Activated CD4-positive, alpha-beta T cell treated with anti-CD3 and anti-CD28 coated beads, Interleukin-10, Interleukin-2, amounts not matched to agents 100 ng/mL and 50 ng/mL, durations not matched to agents 16 hours and 8 hours (primary cell): ENCODE measurements around the gene PURB.
"Not testable (repeated sequence)": the region's sequence is repeated elsewhere in the genome, so short reads cannot be mapped to it uniquely, and the experiment has no call there.

Experiments
- DNase-seq: peaks from one replicate; pipeline ENCODE4 v3.0.0-alpha.2; 2020

The PURB gene

GRCh38 chr7:44849885-44850544 is 35.3 kb downstream of the PURB start:
- DNase-seq: peak; percentile 48

GRCh38 chr7:44849259-44849884 is 36.0 kb downstream of the PURB start:
- DNase-seq: no peak

- DNase-seq: peak; percentile 100
Measured at GRCh38 chr7:44847920-44848634, 37.3 kb downstream of the PURB start, which contains the start of gene H2AZ2. Gene H2AZ2 (minus strand): TSS chr7:44848087. CDS start chr7:44847971, 116 bp downstream.

GRCh38 chr7:44847509-44847919 is 37.8 kb downstream of the PURB start:
- DNase-seq: peak; percentile 91

GRCh38 chr7:44846816-44847508 is 38.4 kb downstream of the PURB start:
- peak; percentile 78 for DNase-seq

- DNase-seq: not testable (repeated sequence)
Measured at GRCh38 chr7:44846390-44846789, 38.9 kb downstream of the PURB start.

- DNase-seq: no peak
Measured at GRCh38 chr7:44845451-44845850, 39.9 kb downstream of the PURB start.

GRCh38 chr7:44843440-44843839 is 41.9 kb downstream of the PURB start:
- DNase-seq: not testable (repeated sequence)

- DNase-seq: not testable (repeated sequence)
Measured at GRCh38 chr7:44842675-44843074, 42.7 kb downstream of the PURB start.

GRCh38 chr7:44838751-44839150 is 46.6 kb downstream of the PURB start:
- DNase-seq: no peak

- no peak for DNase-seq
Measured at GRCh38 chr7:44827567-44827966, 57.8 kb downstream of the PURB start.
